Testis (tissue), 2 donors: ENCODE results near the gene PAQR7.

ENCODE experiments used
- POLR2A ChIP-seq: fragments of 450-650 bp; IDR thresholded peaks from one replicate; pipeline ENCODE4 v1.6.1; 2017; ENCODE audit warnings: antibody characterized with exemption, mild to moderate bottlenecking, moderate library complexity
- TF ChIP-seq, protein P1 (sequence below), 3 experiments: fragments of 450-650 bp in 2 of 3; fragments of 200-600 bp in 1 of 3; sonication (generic) in 1 of 3; IDR thresholded peaks; one replicate each; pipeline ENCODE4 v1.5.1; 2016 to 2019; ENCODE audit warnings: antibody characterized with exemption in 3 of 3, mild to moderate bottlenecking in 2 of 3, moderate library complexity in 1 of 3

DNA sequence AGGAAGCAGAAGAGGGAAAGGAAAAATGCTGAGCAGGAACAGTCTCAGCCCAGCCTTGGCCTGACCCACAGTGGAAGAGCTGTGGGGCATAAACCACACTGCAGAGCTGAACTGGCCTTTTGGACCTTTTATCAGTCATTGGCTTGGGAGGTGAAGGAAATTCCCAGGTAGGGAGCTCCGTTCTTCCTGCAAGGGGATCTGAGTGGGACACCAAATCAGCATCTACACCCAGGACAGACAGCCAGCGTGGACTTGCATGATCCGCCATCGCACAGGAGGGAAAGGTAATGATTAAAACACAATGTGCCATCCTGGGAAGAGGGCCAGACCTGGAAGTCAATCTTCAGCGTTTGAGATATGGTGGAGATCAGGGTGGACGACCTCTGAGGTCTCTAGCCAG lies 56.9 kb downstream of the PAQR7 start:
- TF ChIP-seq, protein P1, sequence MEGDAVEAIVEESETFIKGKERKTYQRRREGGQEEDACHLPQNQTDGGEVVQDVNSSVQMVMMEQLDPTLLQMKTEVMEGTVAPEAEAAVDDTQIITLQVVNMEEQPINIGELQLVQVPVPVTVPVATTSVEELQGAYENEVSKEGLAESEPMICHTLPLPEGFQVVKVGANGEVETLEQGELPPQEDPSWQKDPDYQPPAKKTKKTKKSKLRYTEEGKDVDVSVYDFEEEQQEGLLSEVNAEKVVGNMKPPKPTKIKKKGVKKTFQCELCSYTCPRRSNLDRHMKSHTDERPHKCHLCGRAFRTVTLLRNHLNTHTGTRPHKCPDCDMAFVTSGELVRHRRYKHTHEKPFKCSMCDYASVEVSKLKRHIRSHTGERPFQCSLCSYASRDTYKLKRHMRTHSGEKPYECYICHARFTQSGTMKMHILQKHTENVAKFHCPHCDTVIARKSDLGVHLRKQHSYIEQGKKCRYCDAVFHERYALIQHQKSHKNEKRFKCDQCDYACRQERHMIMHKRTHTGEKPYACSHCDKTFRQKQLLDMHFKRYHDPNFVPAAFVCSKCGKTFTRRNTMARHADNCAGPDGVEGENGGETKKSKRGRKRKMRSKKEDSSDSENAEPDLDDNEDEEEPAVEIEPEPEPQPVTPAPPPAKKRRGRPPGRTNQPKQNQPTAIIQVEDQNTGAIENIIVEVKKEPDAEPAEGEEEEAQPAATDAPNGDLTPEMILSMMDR (IDR thresholded peaks at IDR 0.05): no peak
- no peak for TF ChIP-seq POLR2A
